ENCODE data around the gene PDE4DIP.
"Not testable (repeated sequence)": the region's sequence is repeated elsewhere in the genome, so short reads cannot be mapped to it uniquely, and the experiment has no call there.

PDE4DIP gene

GRCh38 chr1:148860579-148861259, 16.5 kb downstream of the PDE4DIP start:
- not testable (repeated sequence) for DNase-seq (ENCODE audit: low read depth)

GRCh38 chr1:148862590-148862989, 18.4 kb downstream of the PDE4DIP start:
- DNase-seq (ENCODE audit: low read depth); H3K4me3 ChIP-seq (ENCODE audit: control insufficient read depth, low read depth, low read length): not testable (repeated sequence)

More at GRCh38 chr1:148860579-148861259, 16.5 kb downstream of the PDE4DIP start:
- H3K4me3 ChIP-seq (ENCODE audit: control insufficient read depth, low read depth, low read length) = not testable (repeated sequence)

GRCh38 chr1:148868924-148869633, 24.9 kb downstream of the PDE4DIP start:
- not testable (repeated sequence) for DNase-seq (ENCODE audit: low read depth); H3K4me3 ChIP-seq (ENCODE audit: control insufficient read depth, low read depth, low read length)

GRCh38 chr1:148869634-148869961, 25.4 kb downstream of the PDE4DIP start:
- H3K4me3 ChIP-seq (ENCODE audit: control insufficient read depth, low read depth, low read length); DNase-seq (ENCODE audit: low read depth): not testable (repeated sequence)

GRCh38 chr1:148874408-148875388, 30.5 kb downstream of the PDE4DIP start:
- H3K4me3 ChIP-seq (ENCODE audit: control insufficient read depth, low read depth, low read length); DNase-seq (ENCODE audit: low read depth): not testable (repeated sequence)

- not testable (repeated sequence) for H3K4me3 ChIP-seq (ENCODE audit: control insufficient read depth, low read depth, low read length); DNase-seq (ENCODE audit: low read depth)
Measured at GRCh38 chr1:148879812-148880416, 35.7 kb downstream of the PDE4DIP start.

- not testable (repeated sequence) for H3K4me3 ChIP-seq (ENCODE audit: control insufficient read depth, low read depth, low read length); DNase-seq (ENCODE audit: low read depth)
Measured at GRCh38 chr1:148881261-148881660, 37.0 kb downstream of the PDE4DIP start.

GRCh38 chr1:148885219-148885618, 41.0 kb downstream of the PDE4DIP start:
- H3K4me3 ChIP-seq (ENCODE audit: control insufficient read depth, low read depth, low read length); DNase-seq (ENCODE audit: low read depth): not testable (repeated sequence)

GRCh38 chr1:148886293-148886692, 42.1 kb downstream of the PDE4DIP start:
- H3K4me3 ChIP-seq (ENCODE audit: control insufficient read depth, low read depth, low read length); DNase-seq (ENCODE audit: low read depth): not testable (repeated sequence)

- DNase-seq (ENCODE audit: low read depth) = not testable (repeated sequence)
Measured at GRCh38 chr1:148888597-148888996, 44.4 kb downstream of the PDE4DIP start.

GRCh38 chr1:148889267-148890074, 45.2 kb downstream of the PDE4DIP start:
- H3K4me3 ChIP-seq (ENCODE audit: control insufficient read depth, low read depth, low read length); DNase-seq (ENCODE audit: low read depth): not testable (repeated sequence)

More at GRCh38 chr1:148888597-148888996, 44.4 kb downstream of the PDE4DIP start:
- H3K4me3 ChIP-seq (ENCODE audit: control insufficient read depth, low read depth, low read length) = not testable (repeated sequence)

- H3K4me3 ChIP-seq (ENCODE audit: control insufficient read depth, low read depth, low read length); DNase-seq (ENCODE audit: low read depth): not testable (repeated sequence)
Measured at GRCh38 chr1:148890075-148890568, 45.9 kb downstream of the PDE4DIP start.

GRCh38 chr1:148894360-148895352, 50.4 kb downstream of the PDE4DIP start:
- not testable (repeated sequence) for H3K4me3 ChIP-seq (ENCODE audit: control insufficient read depth, low read depth, low read length); DNase-seq (ENCODE audit: low read depth)

GRCh38 chr1:148900026-148900425, 55.8 kb downstream of the PDE4DIP start:
- not testable (repeated sequence) for DNase-seq (ENCODE audit: low read depth); H3K4me3 ChIP-seq (ENCODE audit: control insufficient read depth, low read depth, low read length)

- DNase-seq (ENCODE audit: low read depth) = not testable (repeated sequence)
Measured at GRCh38 chr1:148900691-148901090, 56.5 kb downstream of the PDE4DIP start.

More at GRCh38 chr1:148900691-148901090, 56.5 kb downstream of the PDE4DIP start:
- H3K4me3 ChIP-seq (ENCODE audit: control insufficient read depth, low read depth, low read length) = not testable (repeated sequence)
